ENCODE results near the gene NANP. TPM values are rescaled to one million over a fixed set of nuclear protein-coding genes. Genes with fewer than 3 reads are reported as not detected.

NANP gene
- total and polyA plus RNA-seq, 2 of the 4 experiments (the other 2 are of a cell fraction): 4.9 to 7.2 TPM

DNA sequence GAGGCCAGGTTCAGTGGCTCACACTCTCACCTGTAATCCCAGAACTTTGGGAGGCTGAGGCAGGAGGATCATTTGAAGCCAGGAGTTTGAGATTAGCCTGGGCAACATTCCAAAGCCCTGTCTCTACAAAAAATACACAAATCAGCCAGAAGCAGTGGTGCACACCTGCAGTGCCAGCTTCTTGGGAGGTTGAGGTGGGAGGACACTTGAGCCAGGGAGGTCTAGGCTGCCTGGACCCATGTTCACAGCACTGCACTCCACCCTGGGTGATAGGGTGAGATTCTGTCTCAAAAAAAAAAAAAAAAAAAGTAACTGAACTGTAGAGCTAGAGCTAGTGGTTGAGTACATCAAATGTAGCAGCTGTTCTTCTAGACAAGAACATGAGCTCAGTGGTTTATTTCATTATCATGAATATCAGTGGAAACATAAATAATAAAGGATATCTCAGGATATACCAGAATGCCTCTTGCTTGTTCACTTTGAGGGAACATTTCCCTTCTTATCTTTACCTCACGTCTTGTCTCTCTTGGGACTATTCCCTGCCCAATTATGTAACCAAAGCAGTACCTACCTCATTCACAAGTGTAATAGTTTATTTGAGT is 17.6 kb downstream of the NANP start:
- Histone ChIP-seq H4K20me1 (ENCODE audit: insufficient read depth, low read length) (0 out of 2 replicates have a peak, but pooled peaks cover 6% of the 10 kb centered on the region), H3K27ac (ENCODE audit: insufficient read depth, low read length) (no peak overlapping the region), H3K14ac (replicated peaks; ENCODE audit: low read depth, low read length) (no peak overlapping the region), H3K4ac (ENCODE audit: low read depth, low read length) (no peak overlapping the region), H2AFZ (replicated peaks; ENCODE audit: low read length, poor library complexity) (no peak overlapping the region), H3K4me2 (ENCODE audit: low read depth, low read length) (no peak overlapping the region), H4K8ac (ENCODE audit: low read depth in 2 of 2, low read length in 2 of 2) (no peak overlapping the region), H2AK9ac (replicated peaks; ENCODE audit: low read depth, low read length, poor library complexity) (no peak overlapping the region), H3K9me3 (ENCODE audit: control insufficient read depth, insufficient read depth, low read length) (no peaks in the 10 kb centered on the region), H4K5ac (ENCODE audit: low read depth, low read length) (no peak overlapping the region), H3K56ac (ENCODE audit: extremely low read depth, insufficient read depth, low read length) (no peak overlapping the region), H3K27me3 (ENCODE audit: control insufficient read depth, insufficient read depth, low read length) (no peaks in the 10 kb centered on the region), H3K9me1 (ENCODE audit: insufficient read depth, low read length) (peaks cover 7% of the 10 kb centered on the region; the same call in 1 of the 2 replicates), H2BK20ac (ENCODE audit: low read depth, low read length) (no peak overlapping the region), H2BK5ac (ENCODE audit: low read depth, low read length, poor library complexity, severe bottlenecking) (no peak overlapping the region), H3K9ac (ENCODE audit: low read depth, low read length) (no peak overlapping the region), H3K36me3 (ENCODE audit: control insufficient read depth, insufficient read depth, low read length) (no peaks in the 10 kb centered on the region), H4K91ac (ENCODE audit: insufficient read depth, low read depth, low read length) (no peak overlapping the region), H3K23ac (ENCODE audit: low read depth, low read length) (no peak overlapping the region), H2BK120ac (ENCODE audit: low read depth, low read length) (no peak overlapping the region), H2AK5ac (ENCODE audit: low read depth, low read length) (no peak overlapping the region), H3K18ac (ENCODE audit: low read depth, low read length) (no peak overlapping the region), H3K79me1 (ENCODE audit: low read depth in 1 of 2, low read length in 2 of 2) (peaks cover 7 to 16% of the 10 kb centered on the region in 2 experiments; a peak in 3 of 4 replicates), H3K4me1 (ENCODE audit: control insufficient read depth, insufficient read depth, low read length) (no peaks in the 10 kb centered on the region), H2BK15ac (ENCODE audit: low read depth, low read length) (no peak overlapping the region), H3K4me3 (ENCODE audit: insufficient read depth, low read depth, low read length) (no peak overlapping the region)
- WGBS, 2 experiments (ENCODE audit: extremely low coverage in 2 of 2, insufficient read length in 1 of 2): no CpG with 5 or more reads among the region's 1 CpG
- TF ChIP-seq RFX5 (IDR thresholded peaks at IDR 0.05; ENCODE audit: low read depth, low read length) (no peak), RAD21 (IDR thresholded peaks at IDR 0.05; ENCODE audit: low read length) (no peak), FOS (IDR thresholded peaks at IDR 0.05; ENCODE audit: low read depth, low read length) (no peak), POLR2A (IDR thresholded peaks at IDR 0.05; ENCODE audit: low read depth, low read length) (no peak), RCOR1 (IDR thresholded peaks at IDR 0.05; ENCODE audit: insufficient replicate concordance, low read length) (no peak), CEBPB (IDR thresholded peaks at IDR 0.05; ENCODE audit: low read depth, low read length) (no peak), NFE2L2 (IDR thresholded peaks at IDR 0.05; ENCODE audit: low read depth, low read length) (no peak), MXI1 (IDR thresholded peaks at IDR 0.05; ENCODE audit: borderline replicate concordance, low read depth, low read length) (no peak), CHD1 (IDR thresholded peaks at IDR 0.05; ENCODE audit: low read depth, low read length) (no peak), SMC3 (IDR thresholded peaks at IDR 0.05; ENCODE audit: low read depth, low read length) (no peak), BHLHE40 (IDR thresholded peaks at IDR 0.05; ENCODE audit: low read depth, low read length) (no peak), MAFK (IDR thresholded peaks at IDR 0.05; ENCODE audit: low read depth, low read length) (no peak), MAZ (IDR thresholded peaks at IDR 0.05; ENCODE audit: borderline replicate concordance, low read depth, low read length) (no peak)
- TF ChIP-seq, protein P1, sequence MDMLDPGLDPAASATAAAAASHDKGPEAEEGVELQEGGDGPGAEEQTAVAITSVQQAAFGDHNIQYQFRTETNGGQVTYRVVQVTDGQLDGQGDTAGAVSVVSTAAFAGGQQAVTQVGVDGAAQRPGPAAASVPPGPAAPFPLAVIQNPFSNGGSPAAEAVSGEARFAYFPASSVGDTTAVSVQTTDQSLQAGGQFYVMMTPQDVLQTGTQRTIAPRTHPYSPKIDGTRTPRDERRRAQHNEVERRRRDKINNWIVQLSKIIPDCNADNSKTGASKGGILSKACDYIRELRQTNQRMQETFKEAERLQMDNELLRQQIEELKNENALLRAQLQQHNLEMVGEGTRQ (IDR thresholded peaks at IDR 0.05; ENCODE audit: low read depth, low read length): no peak
- TF ChIP-seq, protein P2, sequence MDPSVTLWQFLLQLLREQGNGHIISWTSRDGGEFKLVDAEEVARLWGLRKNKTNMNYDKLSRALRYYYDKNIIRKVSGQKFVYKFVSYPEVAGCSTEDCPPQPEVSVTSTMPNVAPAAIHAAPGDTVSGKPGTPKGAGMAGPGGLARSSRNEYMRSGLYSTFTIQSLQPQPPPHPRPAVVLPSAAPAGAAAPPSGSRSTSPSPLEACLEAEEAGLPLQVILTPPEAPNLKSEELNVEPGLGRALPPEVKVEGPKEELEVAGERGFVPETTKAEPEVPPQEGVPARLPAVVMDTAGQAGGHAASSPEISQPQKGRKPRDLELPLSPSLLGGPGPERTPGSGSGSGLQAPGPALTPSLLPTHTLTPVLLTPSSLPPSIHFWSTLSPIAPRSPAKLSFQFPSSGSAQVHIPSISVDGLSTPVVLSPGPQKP (IDR thresholded peaks at IDR 0.05; ENCODE audit: borderline replicate concordance, low read depth, low read length): no peak
- TF ChIP-seq, protein P3, sequence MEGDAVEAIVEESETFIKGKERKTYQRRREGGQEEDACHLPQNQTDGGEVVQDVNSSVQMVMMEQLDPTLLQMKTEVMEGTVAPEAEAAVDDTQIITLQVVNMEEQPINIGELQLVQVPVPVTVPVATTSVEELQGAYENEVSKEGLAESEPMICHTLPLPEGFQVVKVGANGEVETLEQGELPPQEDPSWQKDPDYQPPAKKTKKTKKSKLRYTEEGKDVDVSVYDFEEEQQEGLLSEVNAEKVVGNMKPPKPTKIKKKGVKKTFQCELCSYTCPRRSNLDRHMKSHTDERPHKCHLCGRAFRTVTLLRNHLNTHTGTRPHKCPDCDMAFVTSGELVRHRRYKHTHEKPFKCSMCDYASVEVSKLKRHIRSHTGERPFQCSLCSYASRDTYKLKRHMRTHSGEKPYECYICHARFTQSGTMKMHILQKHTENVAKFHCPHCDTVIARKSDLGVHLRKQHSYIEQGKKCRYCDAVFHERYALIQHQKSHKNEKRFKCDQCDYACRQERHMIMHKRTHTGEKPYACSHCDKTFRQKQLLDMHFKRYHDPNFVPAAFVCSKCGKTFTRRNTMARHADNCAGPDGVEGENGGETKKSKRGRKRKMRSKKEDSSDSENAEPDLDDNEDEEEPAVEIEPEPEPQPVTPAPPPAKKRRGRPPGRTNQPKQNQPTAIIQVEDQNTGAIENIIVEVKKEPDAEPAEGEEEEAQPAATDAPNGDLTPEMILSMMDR (conservative IDR thresholded peaks at IDR 0.05; ENCODE audit: low read depth, low read length): no peak
- intact Hi-C loops (cut with micrococcal nuclease): no loop called here
- POLR2A ChIA-PET (ENCODE audit: unreplicated experiment): no interaction called here
- in situ Hi-C loops (cut with MboI; ENCODE audit: low sequenced_read_pairs): no loop called here
- DNase-seq (no peak), ATAC-seq (ENCODE audit: low read depth) (no peak)
- dilution Hi-C loops (cut with HindIII; ENCODE audit: low sequenced_read_pairs, unreplicated experiment): no loop called here
- CTCF ChIA-PET: no interaction called here
- no TSS peak for BruUV-seq (replicated peaks)
